BLaER1 treated with 17β-estradiol and CSF1 and Interleukin-3, amounts not matched to agents 10 nM and 100 nM (cell line): Measurements from ENCODE around the gene CDH23.
A peak's percentile ranks its signal among the peaks of the same experiment; 100 is the strongest.

Experiments
- H3K27ac ChIP-seq, 11 experiments: shearing (Covaris generic); formaldehyde crosslinking; 2 replicates each; pipeline ENCODE4 v1.8.1; 2022
- H3K27me3 ChIP-seq, 11 experiments: shearing (Covaris generic); formaldehyde crosslinking; 2 replicates each; pipeline ENCODE4 v1.8.1; 2022
- H3K36me3 ChIP-seq, 11 experiments: shearing (Covaris generic); formaldehyde crosslinking; 2 replicates each; pipeline ENCODE4 v1.8.1; 2022
- H3K4me1 ChIP-seq, 10 experiments: shearing (Covaris generic); formaldehyde crosslinking; 2 replicates each; pipeline ENCODE4 v1.8.1; 2022
- H3K4me2 ChIP-seq, 11 experiments: shearing (Covaris generic); formaldehyde crosslinking; 2 replicates each; pipeline ENCODE4 v1.8.1; 2022
- H3K4me3 ChIP-seq, 10 experiments: shearing (Covaris generic); formaldehyde crosslinking; 2 replicates each; pipeline ENCODE4 v1.8.1; 2022
- H3K9ac ChIP-seq, 11 experiments: shearing (Covaris generic); formaldehyde crosslinking; 2 replicates each; pipeline ENCODE4 v1.8.1; 2022
- H3K9me3 ChIP-seq, 11 experiments: shearing (Covaris generic); formaldehyde crosslinking; replicated peaks in 1 of 11; 2 replicates each; pipeline ENCODE4 v1.8.1; 2022
- H4K20me1 ChIP-seq, 11 experiments: shearing (Covaris generic); formaldehyde crosslinking; 2 replicates each; pipeline ENCODE4 v1.8.1; 2022
- Cebpa-rat ChIP-seq, 11 experiments: shearing (Covaris generic); IDR thresholded peaks; 2 replicates each; pipeline ENCODE4 v1.8.1; 2022

The CDH23 gene

DNA sequence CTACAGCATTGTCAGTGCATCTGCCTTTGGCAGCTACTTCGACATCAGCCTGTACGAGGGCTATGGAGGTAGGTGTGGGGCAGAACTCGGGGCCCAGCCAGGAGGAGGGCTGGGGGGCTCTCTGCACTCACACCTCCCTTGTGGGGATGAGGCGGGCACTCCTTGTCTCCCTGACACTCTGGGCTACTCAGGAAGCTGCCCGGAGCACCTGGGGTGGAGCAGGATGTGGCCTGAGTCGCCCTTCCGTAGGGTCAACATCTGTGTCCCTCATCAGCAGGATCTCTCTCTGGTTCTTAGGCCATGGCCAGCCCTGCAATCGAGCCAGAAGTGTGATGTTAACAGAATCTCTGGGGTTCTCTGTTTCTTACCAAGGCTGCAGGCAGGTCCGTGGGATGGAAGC lies 282.7 kb downstream of the CDH23 start:
- Histone ChIP-seq H3K27ac (no peak overlapping the region), H3K27me3 (no peaks in the 10 kb centered on the region), H3K9me3 (no peaks in the 10 kb centered on the region), H3K36me3 (no peaks in the 10 kb centered on the region), H4K20me1 (no peaks in the 10 kb centered on the region), H3K4me3 (no peak overlapping the region), H3K4me2 (peak overlapping the region; percentile 4 to 48 (median 32); a peak in 17 of 22 replicates), H3K4me1 (peaks cover 12 to 28% (median 18%) of the 10 kb centered on the region in 10 experiments; a peak in 19 of 20 replicates), H3K9ac (no peak overlapping the region)
- no peak for TF ChIP-seq Cebpa-rat (IDR thresholded peaks at IDR 0.05)

DNA sequence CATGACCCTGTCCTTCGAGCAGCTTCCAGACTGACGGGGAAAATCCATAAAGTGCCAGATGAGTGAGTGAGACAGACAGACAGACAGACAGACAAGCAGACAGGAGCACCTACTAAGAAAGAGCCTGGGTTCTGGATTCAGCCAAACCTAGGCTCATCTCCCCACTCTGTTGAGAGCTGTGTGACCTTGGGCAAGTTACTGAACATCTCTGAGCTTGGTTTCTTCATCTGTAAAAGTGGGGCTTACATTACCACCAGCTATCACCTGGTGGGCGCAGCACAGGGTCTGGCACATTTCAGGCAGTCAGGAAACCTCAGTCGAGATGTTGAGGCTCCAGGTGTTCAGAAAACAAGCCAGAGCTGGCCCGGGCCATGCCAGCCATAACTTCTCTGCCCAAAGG lies 285.3 kb downstream of the CDH23 start:
- 0 out of 22 replicates have a peak overlapping the region, but pooled peaks of 1 of the 11 experiments have one; percentile 5 for H3K4me2 ChIP-seq
- H3K27ac ChIP-seq: no peak overlapping the region
- no peaks in the 10 kb centered on the region for H3K27me3 ChIP-seq
- peaks cover 17 to 34% (median 24%) of the 10 kb centered on the region in 10 experiments; a peak in 19 of 20 replicates for H3K4me1 ChIP-seq
- H3K9me3 ChIP-seq: no peaks in the 10 kb centered on the region
- no peaks in the 10 kb centered on the region for H3K36me3 ChIP-seq
- H3K4me3 ChIP-seq: no peak overlapping the region
- no peak for TF ChIP-seq Cebpa-rat (IDR thresholded peaks at IDR 0.05)
- H4K20me1 ChIP-seq: no peaks in the 10 kb centered on the region
- H3K9ac ChIP-seq: no peak overlapping the region

DNA sequence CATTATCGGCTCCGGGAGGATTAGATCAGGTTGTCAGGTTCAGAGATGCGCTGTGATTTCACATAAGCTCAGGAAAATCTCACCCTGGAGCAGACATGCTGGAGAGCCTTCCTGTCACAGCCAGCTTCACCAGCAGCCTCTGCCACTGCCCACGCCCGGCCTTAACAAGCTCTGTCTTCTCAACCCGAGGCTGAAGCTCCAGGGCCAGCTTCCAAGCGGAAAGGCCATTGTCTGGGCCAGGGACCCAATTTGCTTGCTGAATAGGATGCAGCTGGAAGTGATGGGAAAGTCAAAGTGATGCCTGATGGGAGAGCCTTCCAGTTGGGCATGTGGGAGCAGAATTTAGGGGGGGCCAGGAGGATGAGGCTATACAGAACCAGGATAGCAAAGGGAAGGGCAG lies 286.6 kb downstream of the CDH23 start:
- Histone ChIP-seq H3K27ac (no peak overlapping the region), H4K20me1 (no peaks in the 10 kb centered on the region), H3K4me1 (peaks cover 13 to 31% (median 24%) of the 10 kb centered on the region in 10 experiments; a peak in 19 of 20 replicates), H3K4me3 (no peak overlapping the region), H3K27me3 (no peaks in the 10 kb centered on the region), H3K36me3 (no peaks in the 10 kb centered on the region), H3K9ac (no peak overlapping the region), H3K4me2 (no peak overlapping the region), H3K9me3 (no peaks in the 10 kb centered on the region)
- TF ChIP-seq Cebpa-rat (IDR thresholded peaks at IDR 0.05): no peak

DNA sequence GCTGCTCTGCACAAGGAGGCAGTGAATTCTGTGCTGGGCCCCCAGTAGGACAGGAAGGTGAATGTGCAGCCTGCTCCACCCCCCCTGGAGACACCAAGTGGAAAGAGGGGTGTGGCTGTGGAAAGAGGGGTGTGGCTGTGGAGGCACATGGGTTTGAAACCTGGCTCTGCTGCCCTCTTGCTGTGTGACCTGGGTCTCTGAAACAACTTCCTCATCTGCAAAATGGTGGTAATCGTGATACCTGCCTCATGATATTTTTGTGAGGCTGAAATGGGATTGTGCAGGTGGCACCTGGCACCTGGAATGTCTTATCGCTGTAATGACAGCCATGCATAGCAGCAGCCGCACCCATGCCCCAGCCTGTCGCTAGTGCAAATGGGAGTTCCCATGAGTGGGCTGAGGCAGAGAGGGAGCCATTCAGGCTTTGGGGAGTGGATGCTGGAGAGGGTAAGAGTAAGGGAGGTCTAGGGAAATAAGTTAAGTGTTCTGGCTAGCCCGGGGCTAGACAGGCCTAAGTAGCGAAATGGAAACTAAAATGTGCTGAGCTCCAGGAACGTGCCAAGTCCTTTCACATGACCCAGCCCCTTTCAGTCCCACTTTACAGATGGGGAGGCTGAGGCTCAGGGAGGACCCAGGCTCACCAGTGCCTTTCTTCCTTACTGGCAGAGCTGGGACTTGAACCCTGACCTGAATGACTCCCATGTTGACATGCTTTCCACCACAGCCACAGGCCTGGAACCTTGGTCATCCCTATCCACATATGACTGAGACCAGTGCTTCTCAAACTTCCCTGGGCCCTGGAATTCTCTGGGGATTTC lies 287.8 kb downstream of the CDH23 start:
- Histone ChIP-seq H3K4me2 (peak overlapping the region in 8 of 11 experiments; percentile 0 to 46 (median 16); a peak in 7 of 22 replicates), H3K36me3 (no peaks in the 10 kb centered on the region), H3K4me1 (peaks cover 9 to 29% (median 20%) of the 10 kb centered on the region in 10 experiments; a peak in 19 of 20 replicates), H3K9me3 (no peaks in the 10 kb centered on the region), H3K4me3 (no peak overlapping the region), H4K20me1 (no peaks in the 10 kb centered on the region), H3K27ac (no peak overlapping the region), H3K27me3 (no peaks in the 10 kb centered on the region), H3K9ac (no peak overlapping the region)
- no peak for TF ChIP-seq Cebpa-rat (IDR thresholded peaks at IDR 0.05)

DNA sequence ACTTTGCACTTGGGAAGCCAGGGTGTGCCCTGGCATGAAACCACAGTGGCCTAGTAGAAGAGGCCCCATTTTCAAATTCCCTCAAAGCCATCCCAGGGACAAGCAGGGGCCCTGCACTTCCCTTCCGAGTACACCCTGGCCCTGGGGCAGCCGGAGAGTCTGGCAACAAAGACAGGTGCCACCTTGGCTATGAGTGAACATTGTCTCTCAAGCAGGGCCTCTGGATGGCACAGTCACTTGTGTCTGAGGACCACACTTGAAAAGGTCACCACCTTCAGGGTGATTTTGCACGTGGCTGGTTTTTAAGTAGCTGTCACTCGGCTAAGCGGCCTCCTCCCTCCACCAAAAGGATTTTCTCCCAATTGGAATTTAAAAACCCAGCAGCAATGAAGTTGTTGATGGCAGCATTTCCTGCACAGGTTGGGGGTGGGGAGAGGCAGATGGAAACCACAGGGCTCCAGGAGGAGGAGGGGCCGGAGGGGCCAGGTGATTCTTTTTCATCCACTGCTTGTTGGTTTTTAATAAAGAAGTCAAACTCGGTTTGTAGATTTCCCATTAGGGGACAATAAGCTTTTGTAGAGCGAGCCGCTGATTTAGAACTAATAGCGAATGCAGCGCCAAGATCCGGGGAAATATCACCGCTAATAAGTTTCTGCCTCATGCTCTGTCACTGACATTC lies 289.0 kb downstream of the CDH23 start:
- H3K4me3 ChIP-seq: no peak overlapping the region
- H3K9ac ChIP-seq: no peak overlapping the region
- H3K4me2 ChIP-seq: peak overlapping the region in 5 of 11 experiments; percentile 2 to 24 (median 7); a peak in 3 of 22 replicates
- no peak overlapping the region for H3K27ac ChIP-seq
- no peaks in the 10 kb centered on the region for H3K9me3 ChIP-seq
- no peak for TF ChIP-seq Cebpa-rat (IDR thresholded peaks at IDR 0.05)
- H3K27me3 ChIP-seq: no peaks in the 10 kb centered on the region
- H3K36me3 ChIP-seq: no peaks in the 10 kb centered on the region
- peaks cover 6 to 27% (median 15%) of the 10 kb centered on the region in 10 experiments; a peak in 17 of 20 replicates for H3K4me1 ChIP-seq
- H4K20me1 ChIP-seq: no peaks in the 10 kb centered on the region

DNA sequence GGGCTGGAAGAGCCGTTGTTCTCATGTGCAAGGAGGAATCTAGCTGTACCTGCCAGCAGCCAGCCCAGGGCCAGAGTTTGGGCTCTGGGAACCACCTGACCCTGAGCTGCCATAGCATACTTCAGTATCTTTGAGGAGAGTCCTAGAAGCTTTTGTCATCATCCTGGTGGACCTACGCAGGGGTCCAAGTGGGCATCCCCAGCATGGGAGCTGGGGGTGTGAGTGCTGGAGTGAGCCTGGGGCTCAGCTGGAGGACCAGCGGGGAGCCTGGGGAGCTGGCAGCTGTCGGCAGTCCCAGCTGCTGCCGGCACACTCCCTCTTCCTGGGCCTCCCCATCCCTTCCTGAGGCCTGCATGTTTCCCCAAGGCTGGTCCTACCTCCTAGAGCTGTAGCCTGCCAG lies 290.4 kb downstream of the CDH23 start:
- H3K27me3 ChIP-seq: no peaks in the 10 kb centered on the region
- H3K9me3 ChIP-seq: peaks cover 0 to 8% (median 4%) of the 10 kb centered on the region in 11 experiments; a peak in 5 of 22 replicates
- no peaks in the 10 kb centered on the region for H3K36me3 ChIP-seq
- peaks cover 6 to 27% (median 15%) of the 10 kb centered on the region in 10 experiments; a peak in 17 of 20 replicates for H3K4me1 ChIP-seq
- no peak overlapping the region for H3K4me2 ChIP-seq
- H3K9ac ChIP-seq: no peak overlapping the region
- no peak overlapping the region for H3K4me3 ChIP-seq
- no peak overlapping the region for H3K27ac ChIP-seq
- TF ChIP-seq Cebpa-rat (IDR thresholded peaks at IDR 0.05): no peak
- no peaks in the 10 kb centered on the region for H4K20me1 ChIP-seq

DNA sequence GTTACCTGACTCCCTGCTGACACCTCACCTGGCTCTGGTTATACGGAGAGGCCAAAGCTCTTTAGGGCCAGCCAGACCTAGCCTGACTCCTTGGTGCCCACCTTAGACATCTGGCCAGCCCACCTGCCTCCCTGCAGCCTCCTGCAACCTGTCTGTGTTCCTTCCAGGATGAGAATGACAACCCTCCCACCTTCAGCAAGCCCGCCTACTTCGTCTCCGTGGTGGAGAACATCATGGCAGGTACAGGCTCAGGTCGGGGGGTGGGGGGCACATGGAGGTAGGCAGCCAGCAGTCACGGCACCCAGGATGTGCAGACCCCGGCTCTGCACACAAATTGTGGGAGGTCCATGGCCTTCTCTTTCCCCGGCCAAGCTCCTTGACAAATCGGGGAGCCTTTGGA lies 290.8 kb downstream of the CDH23 start:
- no peak for TF ChIP-seq Cebpa-rat (IDR thresholded peaks at IDR 0.05)
- Histone ChIP-seq H3K27ac (no peak overlapping the region), H3K27me3 (no peaks in the 10 kb centered on the region), H3K36me3 (no peaks in the 10 kb centered on the region), H3K4me3 (no peak overlapping the region), H3K4me2 (no peak overlapping the region), H3K4me1 (peaks cover 4 to 26% (median 16%) of the 10 kb centered on the region in 10 experiments; a peak in 18 of 20 replicates), H4K20me1 (no peaks in the 10 kb centered on the region), H3K9ac (no peak overlapping the region), H3K9me3 (peaks cover 0 to 8% (median 4%) of the 10 kb centered on the region in 11 experiments; a peak in 5 of 22 replicates)

DNA sequence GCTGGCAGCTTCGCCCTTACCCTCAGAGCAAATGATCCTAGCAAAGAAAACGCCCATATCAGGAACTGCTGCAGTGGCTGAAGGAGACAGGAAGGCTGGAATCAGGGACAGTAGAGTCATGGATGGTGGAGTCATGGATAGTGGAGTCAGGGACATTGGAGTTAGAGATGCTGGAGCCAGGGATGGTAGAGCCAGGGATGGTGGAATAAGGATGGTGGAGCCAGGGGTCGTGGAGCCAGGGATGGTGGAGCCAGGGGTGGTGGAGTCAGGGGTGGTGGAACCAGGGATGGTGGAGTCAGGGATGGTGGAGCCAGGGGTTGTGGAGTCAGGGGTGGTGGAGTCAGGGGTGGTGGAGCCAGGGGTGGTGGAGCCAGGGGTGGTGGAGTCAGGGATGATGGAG lies 291.5 kb downstream of the CDH23 start:
- Histone ChIP-seq H3K4me1 (peaks cover 8 to 33% (median 22%) of the 10 kb centered on the region in 10 experiments), H3K4me3 (no peak overlapping the region), H4K20me1 (no peaks in the 10 kb centered on the region), H3K9ac (no peak overlapping the region), H3K9me3 (peaks cover 0 to 8% (median 4%) of the 10 kb centered on the region in 11 experiments; a peak in 5 of 22 replicates), H3K36me3 (no peaks in the 10 kb centered on the region), H3K27me3 (no peaks in the 10 kb centered on the region), H3K4me2 (no peak overlapping the region), H3K27ac (no peak overlapping the region)
- no peak for TF ChIP-seq Cebpa-rat (IDR thresholded peaks at IDR 0.05)

DNA sequence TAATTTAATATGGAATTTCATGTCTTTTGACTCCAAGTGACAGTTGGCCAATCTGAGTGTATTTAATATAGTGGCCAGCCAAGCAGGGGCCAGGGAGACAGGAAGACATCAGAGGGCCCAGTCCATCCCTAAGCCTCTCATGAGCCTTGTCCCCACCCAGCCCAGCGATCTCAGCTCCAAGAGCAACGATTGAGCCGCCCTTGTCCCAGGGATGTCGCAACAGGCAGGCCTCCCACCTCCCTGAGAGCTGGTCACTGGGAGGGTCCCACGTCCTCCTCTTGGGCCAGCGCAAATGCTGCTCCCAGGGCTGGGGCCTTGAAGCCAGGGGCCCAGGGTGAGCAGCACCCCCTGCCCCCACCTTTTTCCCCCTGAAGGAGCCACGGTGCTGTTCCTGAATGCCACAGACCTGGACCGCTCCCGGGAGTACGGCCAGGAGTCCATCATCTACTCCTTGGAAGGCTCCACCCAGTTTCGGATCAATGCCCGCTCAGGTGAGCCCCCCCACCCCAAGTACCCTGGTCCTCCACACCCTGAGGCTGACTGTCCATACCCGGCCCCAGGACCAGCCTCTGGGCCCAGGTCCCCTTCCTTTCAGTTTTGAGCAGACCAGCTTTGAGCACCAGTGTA lies 293.5 kb downstream of the CDH23 start:
- Histone ChIP-seq H3K4me2 (no peak overlapping the region), H4K20me1 (no peaks in the 10 kb centered on the region), H3K36me3 (no peaks in the 10 kb centered on the region), H3K9me3 (peaks cover 0 to 8% (median 4%) of the 10 kb centered on the region in 11 experiments; a peak in 5 of 22 replicates), H3K27ac (no peak overlapping the region; a peak in 1 of 22 replicates), H3K9ac (no peak overlapping the region), H3K27me3 (no peaks in the 10 kb centered on the region), H3K4me1 (peaks cover 27 to 40% (median 34%) of the 10 kb centered on the region in 10 experiments), H3K4me3 (no peak overlapping the region)
- TF ChIP-seq Cebpa-rat (IDR thresholded peaks at IDR 0.05): peak in 3 of 11 experiments; percentile 20 to 67 (median 23); a peak in 2 of 22 replicates
